HG03064 (cell line): ENCODE results near the gene PITPNC1.
"Not testable (repeated sequence)": the region's sequence is repeated elsewhere in the genome, so short reads cannot be mapped to it uniquely, and the experiment has no call there.

Experiments
- ATAC-seq: cut with Tn5 transposase; IDR thresholded peaks from one replicate; pipeline ENCODE4 v1.9.1; 2021; ENCODE audit warnings: low read depth; ENCODE audit not compliant: unreplicated experiment

Gene PITPNC1

DNA sequence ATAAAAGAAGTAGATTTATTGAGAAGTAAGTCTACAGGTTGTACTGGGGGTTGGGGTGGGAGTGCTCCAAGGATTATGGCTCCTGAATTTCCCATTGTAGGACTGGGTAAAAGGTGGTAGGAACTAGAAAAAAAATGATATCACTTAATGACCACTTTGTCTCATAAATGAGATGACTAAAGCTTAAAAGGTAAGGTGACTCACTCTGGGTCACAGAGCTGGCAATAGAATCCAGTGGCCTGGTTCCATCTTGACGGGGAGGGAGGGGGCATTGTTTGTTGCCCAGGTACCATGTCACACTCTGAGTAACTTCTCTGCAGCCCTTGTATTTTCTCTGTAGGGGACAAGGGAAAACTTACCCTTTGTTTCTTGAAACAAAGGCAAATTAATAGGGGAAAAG is 126.1 kb downstream of the PITPNC1 start:
- no peak for ATAC-seq

DNA sequence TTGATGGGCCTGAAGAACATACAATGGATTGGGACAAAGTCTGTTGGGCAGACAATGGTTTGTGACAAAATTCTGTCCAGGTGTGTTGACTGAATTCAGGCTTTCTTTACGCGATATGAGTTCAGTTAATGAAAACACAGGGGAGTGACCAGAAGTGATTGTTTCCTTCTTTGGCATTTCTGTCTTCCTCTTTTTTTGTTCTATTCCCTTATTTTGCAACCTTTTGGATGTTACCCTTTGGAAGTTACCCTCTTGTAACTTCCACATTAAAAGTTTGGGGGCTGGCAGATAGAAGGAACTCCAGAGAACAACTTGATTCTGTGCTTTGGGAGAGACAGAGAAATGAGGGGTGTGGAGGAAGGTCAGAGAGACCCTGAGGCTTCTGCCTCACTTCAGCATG is 126.7 kb downstream of the PITPNC1 start:
- no peak for ATAC-seq

GRCh38 chr17:67504182-67504581 is 127.1 kb downstream of the PITPNC1 start:
- no peak for ATAC-seq

DNA sequence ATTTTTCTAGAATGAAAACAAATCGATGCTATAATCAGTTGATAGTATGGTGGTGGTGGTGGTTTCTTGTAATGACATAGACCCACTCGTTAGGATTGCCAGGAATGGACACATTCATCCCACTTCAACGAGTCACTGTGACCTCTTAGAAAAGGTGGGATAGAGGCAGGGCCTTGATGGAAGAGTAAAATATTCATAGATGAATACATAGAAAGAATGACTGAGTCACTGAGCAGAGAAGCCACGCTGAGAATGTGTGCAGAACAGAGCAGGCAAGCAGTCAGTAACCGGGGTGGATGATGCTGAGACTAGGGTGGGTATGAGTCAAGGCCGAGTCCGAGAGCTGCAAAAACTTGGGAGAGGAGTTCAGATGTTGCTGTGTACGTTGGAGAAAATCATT is 129.9 kb downstream of the PITPNC1 start:
- no peak for ATAC-seq

DNA sequence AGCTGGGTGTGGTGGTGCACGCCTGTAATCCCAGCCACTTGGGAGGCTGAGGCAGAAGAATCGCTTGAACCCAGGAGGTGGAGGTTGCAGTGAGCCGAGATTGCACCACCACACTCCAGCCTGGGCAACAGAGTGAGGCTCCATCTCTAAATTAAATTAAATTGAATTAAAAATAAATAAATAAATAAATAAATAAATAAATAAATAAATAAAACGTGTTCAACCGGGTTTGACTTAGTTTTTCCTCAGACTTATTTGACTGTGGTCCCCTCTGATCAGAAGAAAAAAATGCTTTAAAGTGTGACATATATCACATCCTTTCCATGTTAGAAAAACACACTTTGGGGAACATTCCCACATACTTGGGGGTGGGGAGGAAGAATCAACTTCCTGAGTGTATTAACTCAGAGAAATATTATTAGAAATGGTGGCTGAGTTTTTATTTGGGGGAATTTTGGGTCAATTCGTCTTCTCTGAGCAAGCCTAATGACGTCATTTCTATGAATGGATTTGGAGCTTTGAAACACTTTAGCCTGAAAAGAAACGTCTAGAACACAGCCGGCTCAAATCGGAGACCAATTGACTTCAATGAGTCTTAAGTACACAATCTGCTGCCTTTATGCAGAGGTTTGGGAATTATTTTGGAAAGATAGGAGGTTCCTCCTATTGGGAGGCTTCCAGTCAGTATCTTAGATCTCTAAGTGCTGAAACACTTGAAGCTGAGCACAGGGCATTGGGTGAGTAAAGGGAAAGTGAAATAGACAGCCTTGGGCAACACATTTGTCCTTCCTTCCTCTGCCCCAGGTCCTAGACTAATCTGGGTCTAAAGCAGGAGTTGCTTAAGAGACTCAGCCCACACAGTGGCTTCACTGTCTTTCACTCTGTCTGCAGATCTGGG is 132.6 kb downstream of the PITPNC1 start:
- no peak for ATAC-seq

DNA sequence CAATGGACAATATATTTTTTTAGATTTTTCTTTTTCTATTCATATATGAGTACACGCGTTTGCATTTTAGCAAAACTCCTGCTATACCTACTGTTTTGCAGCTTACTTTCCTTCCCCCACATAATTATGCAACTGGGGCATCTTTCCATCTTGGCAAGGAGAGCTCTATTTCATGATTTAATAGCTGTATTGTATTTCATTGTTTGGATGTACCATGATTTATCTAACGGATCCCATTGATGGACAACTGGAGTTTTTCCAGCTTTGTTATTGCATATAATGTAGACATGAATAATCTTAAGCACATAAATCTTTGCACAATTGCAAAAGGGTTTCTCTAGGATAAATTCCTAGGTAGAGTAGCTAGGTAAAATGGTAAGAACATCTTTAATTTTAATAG is 133.9 kb downstream of the PITPNC1 start:
- ATAC-seq = no peak

DNA sequence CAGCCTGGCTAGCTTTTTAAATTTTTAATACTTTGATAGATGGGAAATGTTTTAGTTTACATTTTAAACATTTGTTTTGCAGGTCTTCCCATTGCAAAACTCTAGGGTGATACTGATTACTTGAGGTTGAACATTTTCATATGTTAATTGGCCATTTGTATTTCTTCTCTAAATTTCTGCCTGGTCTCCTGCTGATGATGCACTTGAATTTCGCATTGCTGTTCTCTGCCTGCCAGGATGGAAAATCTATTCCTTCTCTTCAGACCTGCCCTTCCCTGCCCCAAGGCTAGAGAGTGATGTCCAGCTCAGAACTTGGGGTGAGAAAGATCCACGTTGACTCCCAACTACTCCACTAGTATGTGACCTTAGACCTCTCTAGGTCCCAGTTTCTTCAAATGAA is 134.7 kb downstream of the PITPNC1 start:
- ATAC-seq = no peak

DNA sequence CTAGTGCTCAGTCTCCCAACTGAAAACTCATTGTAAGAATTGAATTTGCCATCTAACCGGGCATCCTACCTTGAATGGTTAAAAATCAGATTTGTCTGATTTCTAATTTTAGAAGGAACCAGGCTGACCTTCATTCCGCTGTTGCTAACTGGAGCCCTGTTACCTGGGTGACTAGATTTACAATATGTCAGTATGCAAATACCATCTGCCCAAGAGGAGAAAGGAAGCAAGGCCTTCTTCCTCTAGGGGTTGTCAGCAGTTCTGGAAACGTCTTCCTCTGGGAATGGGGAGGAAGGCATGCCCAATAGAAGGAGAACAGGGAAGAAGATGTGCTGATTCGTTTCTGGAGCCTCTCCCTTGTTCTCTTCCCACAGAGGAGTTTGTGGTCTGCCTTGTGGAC is 137.9 kb downstream of the PITPNC1 start:
- ATAC-seq = no peak

DNA sequence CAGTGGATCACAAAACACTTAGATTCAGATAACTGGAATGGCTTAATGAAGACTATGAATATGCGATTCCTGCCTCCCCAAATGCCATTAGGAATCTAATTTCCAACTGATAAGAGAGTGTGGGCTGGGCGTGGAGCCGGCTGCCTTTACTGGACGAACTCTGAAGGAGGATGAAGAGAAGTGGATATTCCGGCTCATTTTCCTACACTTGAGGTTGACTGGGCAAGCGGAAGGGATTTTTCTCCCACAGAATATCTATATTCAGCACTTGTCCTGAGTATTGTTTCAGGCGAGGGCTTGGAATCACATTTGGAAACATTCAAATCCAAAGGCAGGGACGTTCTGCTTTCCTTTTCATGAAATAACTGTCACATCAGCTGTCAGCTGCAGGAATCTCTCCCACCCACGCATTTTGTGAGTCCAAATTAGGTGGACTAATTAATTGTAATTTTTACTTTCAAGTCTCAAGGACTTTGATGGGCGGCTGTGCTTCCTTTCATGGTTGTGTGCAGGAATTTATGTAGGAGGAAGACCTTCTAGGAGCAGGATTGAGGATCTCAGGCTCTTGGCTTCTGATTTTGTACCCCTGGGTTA is 138.5 kb downstream of the PITPNC1 start:
- ATAC-seq = no peak

GRCh38 chr17:67516571-67516970 is 139.5 kb downstream of the PITPNC1 start:
- ATAC-seq = not testable (repeated sequence)

DNA sequence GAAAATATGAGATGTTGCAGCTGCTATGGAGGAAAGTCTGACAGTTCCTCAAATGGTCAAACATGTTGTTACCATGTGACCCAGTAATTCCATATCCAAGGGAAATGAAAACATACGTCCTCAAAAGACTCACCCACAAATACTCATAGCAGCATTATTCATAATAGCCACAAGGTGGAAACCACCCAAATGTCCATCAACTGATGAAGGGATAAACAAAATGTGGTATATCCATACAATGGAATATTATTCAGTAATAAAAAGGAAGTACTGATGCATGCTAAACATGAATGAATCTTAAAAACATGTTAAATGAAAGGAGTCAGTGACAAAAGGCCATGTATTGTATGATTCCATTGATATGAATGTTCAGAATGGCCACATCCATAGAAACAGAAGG is 140.2 kb downstream of the PITPNC1 start:
- ATAC-seq = no peak

DNA sequence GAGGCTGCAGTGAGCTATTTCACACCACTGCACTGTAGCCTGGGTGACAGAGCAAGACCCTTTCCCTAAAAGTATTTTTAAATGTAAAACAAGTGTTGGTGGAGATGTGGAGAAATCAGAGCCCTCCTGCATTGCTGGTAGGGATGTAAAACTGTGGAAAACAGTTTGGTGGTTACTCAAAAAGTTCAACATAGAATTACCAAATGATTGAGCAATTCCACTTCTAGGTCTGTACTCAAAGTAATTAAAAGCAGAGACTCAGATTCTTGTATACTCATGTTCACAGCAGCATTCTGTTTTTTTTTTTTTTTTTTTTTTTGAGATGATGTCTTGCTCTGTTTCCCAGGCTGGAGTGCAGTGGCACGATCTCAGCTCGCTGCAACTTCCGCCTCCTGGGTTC is 141.8 kb downstream of the PITPNC1 start:
- ATAC-seq = no peak

- ATAC-seq = no peak
Measured at GRCh38 chr17:67519801-67520251, 142.7 kb downstream of the PITPNC1 start.

GRCh38 chr17:67520252-67520906 is 143.3 kb downstream of the PITPNC1 start:
- ATAC-seq = no peak

- no peak for ATAC-seq
Measured at GRCh38 chr17:67520916-67521774, 144.1 kb downstream of the PITPNC1 start.

- no peak for ATAC-seq
Measured at GRCh38 chr17:67521775-67522069, 144.6 kb downstream of the PITPNC1 start.

GRCh38 chr17:67523101-67523500 is 146.0 kb downstream of the PITPNC1 start:
- ATAC-seq = no peak

DNA sequence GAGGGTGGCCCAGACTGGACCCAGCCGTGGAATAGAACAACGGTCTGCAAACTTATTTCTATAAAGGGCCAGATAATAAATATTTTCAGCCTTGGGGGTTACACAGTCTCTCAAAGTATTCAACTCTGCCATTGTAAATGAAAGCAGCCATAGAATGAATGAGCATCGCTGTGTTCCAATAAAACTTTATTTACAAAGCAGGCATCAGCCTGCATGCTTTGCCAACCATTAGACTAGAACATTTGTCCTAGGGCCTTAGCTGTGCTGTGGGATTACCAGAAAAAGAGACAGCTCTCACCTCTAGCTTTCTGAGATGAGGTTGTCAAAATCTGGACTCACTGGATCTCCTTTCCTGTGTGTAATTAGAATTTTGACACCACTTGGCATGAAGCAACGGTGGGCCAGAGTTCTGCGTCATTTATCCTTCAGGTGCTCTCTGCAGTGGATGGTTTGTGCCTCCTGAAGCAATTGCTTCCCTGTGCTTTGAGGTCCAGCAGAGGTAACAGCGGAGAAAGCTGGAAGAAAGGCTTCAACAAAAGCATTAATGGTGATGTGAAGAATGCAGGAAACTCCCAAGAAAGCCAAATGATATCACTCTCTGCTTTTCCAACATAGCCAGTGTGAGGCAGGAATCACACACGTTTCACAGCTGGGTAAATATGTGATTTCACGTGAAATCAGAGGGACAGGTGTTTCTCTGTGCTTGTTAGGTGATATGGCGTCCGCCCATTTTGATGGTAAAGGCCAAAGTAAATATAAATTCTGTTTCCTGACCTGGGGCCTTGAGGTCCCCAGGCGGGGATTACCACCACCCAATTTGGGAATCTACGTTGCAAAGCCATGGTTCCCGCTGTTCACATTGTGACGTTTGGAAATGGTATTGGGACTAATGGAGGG is 148.4 kb downstream of the PITPNC1 start:
- no peak for ATAC-seq

DNA sequence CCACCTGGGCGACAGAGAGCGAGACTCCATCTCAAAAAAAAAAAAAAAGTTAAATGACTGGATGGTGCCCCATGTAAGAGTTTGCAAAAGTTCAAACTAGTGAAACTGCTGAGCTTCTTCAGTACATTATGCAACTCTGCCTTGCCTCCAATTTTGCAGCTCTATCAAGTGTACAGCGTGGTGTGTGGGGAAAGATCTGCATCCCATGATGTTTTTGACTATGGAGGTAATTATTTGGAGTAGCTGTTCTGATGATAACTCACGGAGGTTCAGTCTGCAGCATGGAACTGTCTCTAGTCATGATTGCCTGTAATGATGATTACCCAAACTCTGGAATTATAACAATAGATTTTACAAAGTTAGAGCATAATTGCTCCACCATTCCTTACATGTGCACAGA is 149.6 kb downstream of the PITPNC1 start:
- no peak for ATAC-seq
